Uterus (tissue), 4 donors: ENCODE results near the gene NECAB2. TPM values are rescaled to one million over a fixed set of nuclear protein-coding genes. Genes with fewer than 3 reads are reported as not detected.

Experiments used
- DNase-seq, 2 donors: peaks; one replicate each; pipeline ENCODE4 v3.0.0-alpha.2; 2019 to 2020
- H3K27ac ChIP-seq, 2 donors: fragments of 200-600 bp; sonication (generic); 1 replicate in 1 of 2; 2 replicates in 1 of 2; pipeline ENCODE4 v1.5.1; 2016 to 2018
- H3K27me3 ChIP-seq, 2 donors: fragments of 200-600 bp; sonication (generic); one replicate each; pipeline ENCODE4 v1.5.1; 2018 to 2019; ENCODE audit warnings: control low read depth in 1 of 2
- H3K36me3 ChIP-seq, 2 donors: fragments of 200-600 bp; sonication (generic); one replicate each; pipeline ENCODE4 v1.5.1; 2019; ENCODE audit warnings: control low read depth in 1 of 2
- H3K4me1 ChIP-seq, 2 donors: fragments of 200-600 bp; sonication (generic); one replicate each; pipeline ENCODE4 v1.5.1; 2018 to 2019; ENCODE audit warnings: control low read depth in 1 of 2
- H3K4me3 ChIP-seq, 2 donors: fragments of 200-600 bp; sonication (generic); 1 replicate in 1 of 2; 2 replicates in 1 of 2; pipeline ENCODE4 v1.5.1; 2018 to 2019; ENCODE audit warnings: mild to moderate bottlenecking in 1 of 2
- H3K9me3 ChIP-seq, 2 donors: fragments of 200-600 bp; sonication (generic); one replicate each; pipeline ENCODE4 v1.5.1; 2019; ENCODE audit warnings: control low read depth in 1 of 2
- POLR2A ChIP-seq, 2 donors: fragments of 450-650 bp; IDR thresholded peaks; one replicate each; pipeline ENCODE4 v1.6.1; 2016; ENCODE audit warnings: antibody characterized with exemption in 2 of 2, mild to moderate bottlenecking in 1 of 2, moderate library complexity in 1 of 2
- intact Hi-C: fragments of 100-400 bp; cut with DNase I; formaldehyde crosslinking; loops from one replicate; pipeline ENCODE4 v1.15.1; 2023; ENCODE audit warnings: low total_unique reads
- total RNA-seq, 4 donors: library from RNA; depleted of rRNA in 3 of 4; stranded (reverse); fragments of >200 nt in 3 of 4; gene quantifications; one replicate each; pipeline versions ENCODE4 v1.1.0 to v1.2.4, GENCODE V29; 2014 to 2023
- TF ChIP-seq, protein P1 (sequence below), 4 experiments: fragments of 200-600 bp in 2 of 4; fragments of 450-650 bp in 2 of 4; sonication (generic) in 2 of 4; IDR thresholded peaks; one replicate each; pipeline ENCODE4 v1.5.1; 2016 to 2019; ENCODE audit warnings: antibody characterized with exemption in 4 of 4, mild to moderate bottlenecking in 2 of 4, moderate library complexity in 1 of 4
- donor health status: DM: yes; HTN: yes; CAD: no.

The NECAB2 gene
- total RNA-seq, 4 donors from 2014 or later, result 1.1 to 1.4 TPM; not detected in 2

DNA sequence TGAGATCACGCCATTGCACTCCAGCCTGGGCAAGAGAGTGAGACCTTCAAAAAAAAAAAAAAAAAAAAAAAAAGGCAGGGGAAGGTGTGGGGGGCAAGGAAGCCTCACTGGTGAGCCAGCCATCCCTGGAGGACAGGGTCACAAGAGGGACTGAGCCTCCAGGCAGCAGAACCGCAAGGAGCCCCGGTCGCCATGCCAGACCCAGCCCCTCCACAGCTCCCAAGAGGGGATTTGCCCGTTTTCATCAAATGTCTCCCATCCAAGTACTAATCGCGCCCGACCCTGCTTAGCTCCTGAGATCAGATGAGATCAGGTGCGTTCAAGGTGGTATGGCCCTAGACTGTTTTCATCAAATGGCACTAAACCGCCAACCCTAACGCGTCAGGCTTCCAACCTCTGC lies 71.7 kb downstream of the NECAB2 start:
- H3K9me3 ChIP-seq, result no peaks in the 10 kb centered on the region
- H3K4me3 ChIP-seq, result no peak overlapping the region
- TF ChIP-seq, protein P1, sequence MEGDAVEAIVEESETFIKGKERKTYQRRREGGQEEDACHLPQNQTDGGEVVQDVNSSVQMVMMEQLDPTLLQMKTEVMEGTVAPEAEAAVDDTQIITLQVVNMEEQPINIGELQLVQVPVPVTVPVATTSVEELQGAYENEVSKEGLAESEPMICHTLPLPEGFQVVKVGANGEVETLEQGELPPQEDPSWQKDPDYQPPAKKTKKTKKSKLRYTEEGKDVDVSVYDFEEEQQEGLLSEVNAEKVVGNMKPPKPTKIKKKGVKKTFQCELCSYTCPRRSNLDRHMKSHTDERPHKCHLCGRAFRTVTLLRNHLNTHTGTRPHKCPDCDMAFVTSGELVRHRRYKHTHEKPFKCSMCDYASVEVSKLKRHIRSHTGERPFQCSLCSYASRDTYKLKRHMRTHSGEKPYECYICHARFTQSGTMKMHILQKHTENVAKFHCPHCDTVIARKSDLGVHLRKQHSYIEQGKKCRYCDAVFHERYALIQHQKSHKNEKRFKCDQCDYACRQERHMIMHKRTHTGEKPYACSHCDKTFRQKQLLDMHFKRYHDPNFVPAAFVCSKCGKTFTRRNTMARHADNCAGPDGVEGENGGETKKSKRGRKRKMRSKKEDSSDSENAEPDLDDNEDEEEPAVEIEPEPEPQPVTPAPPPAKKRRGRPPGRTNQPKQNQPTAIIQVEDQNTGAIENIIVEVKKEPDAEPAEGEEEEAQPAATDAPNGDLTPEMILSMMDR (IDR thresholded peaks at IDR 0.05), result no peak
- no peak for TF ChIP-seq POLR2A (IDR thresholded peaks at IDR 0.05)
- no peaks in the 10 kb centered on the region for H3K4me1 ChIP-seq
- no peak for DNase-seq
- intact Hi-C loops, result no loop called here
- H3K36me3 ChIP-seq, result no peaks in the 10 kb centered on the region
- H3K27me3 ChIP-seq, result no peaks in the 10 kb centered on the region
- no peak overlapping the region for H3K27ac ChIP-seq

DNA sequence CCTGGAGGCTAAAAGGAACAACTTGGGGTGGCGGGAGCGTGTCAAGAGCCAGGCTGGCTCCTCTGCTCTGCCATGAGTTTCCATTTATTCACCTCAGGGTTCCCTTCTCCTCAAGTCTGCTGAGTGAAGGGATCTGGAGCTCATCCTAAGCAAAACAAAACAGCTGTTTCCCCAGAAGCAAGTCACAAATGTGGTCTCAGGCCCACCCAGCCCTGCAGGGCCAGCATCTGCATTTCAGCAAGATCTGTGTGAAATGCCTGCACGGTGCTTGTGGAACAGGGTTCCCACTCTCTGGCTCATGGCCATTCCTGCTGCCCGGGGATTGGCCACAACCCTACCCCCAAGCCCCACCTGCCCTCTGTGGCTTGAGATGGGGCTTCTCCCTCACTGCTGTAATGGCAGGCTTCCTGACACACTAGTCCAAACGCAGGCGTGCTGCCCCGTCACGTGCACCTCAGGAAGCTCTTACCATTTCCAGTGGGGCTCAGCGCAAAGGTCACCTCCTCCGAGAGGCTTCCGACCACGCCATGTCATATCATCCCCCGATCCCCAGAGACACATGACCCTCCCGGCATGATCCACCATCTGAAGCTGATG lies 72.3 kb downstream of the NECAB2 start:
- no peaks in the 10 kb centered on the region for H3K4me1 ChIP-seq
- no peaks in the 10 kb centered on the region for H3K27me3 ChIP-seq
- no peak overlapping the region for H3K4me3 ChIP-seq
- intact Hi-C loops, result no loop called here
- H3K9me3 ChIP-seq, result no peaks in the 10 kb centered on the region
- TF ChIP-seq, protein P1 (IDR thresholded peaks at IDR 0.05), result no peak
- no peak for TF ChIP-seq POLR2A (IDR thresholded peaks at IDR 0.05)
- no peak overlapping the region for H3K27ac ChIP-seq
- no peaks in the 10 kb centered on the region for H3K36me3 ChIP-seq
- no peak for DNase-seq

DNA sequence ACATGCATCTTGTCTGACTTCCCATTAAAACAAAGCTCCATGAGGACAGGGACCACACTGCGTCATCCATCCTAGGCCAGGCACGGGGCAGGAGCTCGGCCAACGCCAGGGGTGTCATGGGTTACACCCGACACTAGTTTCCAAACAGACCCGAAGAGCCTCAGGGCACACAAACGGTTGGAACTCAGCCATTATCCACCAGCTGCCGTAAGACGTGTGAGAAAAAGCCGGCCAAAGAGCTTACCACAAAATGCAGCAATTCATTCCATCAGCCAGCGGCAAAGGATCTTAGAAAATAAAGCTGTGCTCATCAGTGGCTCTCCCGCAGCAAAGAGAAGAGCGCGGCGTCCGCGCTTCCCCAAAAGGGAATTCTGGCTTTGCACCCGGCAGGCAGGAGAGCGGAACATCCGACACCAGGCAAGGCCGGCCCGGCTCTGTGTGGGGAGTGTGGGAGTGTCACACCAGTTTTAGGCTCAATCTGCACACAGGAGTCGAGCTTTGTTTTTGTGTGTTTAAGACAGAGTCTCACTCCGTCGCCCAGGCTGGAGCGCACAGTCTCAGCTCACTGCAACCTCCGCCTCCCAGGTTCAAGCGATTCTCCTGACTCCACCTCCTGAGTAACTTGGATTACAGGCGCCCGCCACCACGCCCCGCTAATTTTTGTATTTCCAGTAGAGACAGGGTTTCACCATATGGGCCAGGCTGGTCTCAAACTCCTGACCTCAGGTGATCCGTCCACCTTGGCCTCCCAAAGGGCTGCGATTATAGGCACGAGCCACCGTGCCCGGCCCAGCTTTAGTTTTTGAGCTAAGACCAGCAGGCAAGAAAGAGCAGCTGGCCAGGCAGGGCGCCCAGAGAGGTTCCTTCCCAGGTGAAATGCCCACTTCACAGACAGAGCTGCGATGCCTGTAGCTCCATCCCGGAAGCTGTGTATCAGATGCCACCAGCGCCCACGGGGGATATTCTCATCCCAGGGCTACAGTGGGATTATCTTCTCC lies 73.1 kb downstream of the NECAB2 start:
- TF ChIP-seq, protein P1 (IDR thresholded peaks at IDR 0.05), result no peak
- Histone ChIP-seq H3K36me3 (no peaks in the 10 kb centered on the region), H3K4me1 (no peaks in the 10 kb centered on the region), H3K9me3 (no peaks in the 10 kb centered on the region), H3K4me3 (no peak overlapping the region), H3K27me3 (no peaks in the 10 kb centered on the region), H3K27ac (no peak overlapping the region)
- DNase-seq, result no peak
- intact Hi-C loops, result no loop called here

DNA sequence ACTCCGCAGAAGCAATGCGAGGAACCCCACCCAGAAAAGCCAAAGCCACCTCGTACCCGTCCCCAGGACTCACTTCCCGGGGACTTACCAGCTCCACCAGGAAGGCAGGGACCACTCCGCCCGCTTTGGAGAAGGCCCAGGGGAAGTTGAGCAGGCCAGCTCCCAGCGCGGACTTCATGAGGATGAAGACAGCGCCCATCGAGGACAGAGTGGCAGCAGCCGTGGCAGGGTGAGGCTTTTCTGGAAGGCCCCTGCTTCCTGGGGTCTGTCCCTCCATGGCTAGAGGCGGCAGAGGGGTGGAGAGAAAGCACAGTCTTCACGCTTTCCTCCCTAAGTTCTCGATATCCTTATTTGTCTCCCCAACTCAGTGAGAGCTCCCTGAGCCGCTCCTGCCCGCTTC lies 73.8 kb downstream of the NECAB2 start:
- intact Hi-C loops, result no loop called here
- TF ChIP-seq, protein P1 (IDR thresholded peaks at IDR 0.05), result no peak
- no peak for TF ChIP-seq POLR2A (IDR thresholded peaks at IDR 0.05)
- Histone ChIP-seq H3K27ac (no peak overlapping the region), H3K4me1 (no peaks in the 10 kb centered on the region), H3K4me3 (no peak overlapping the region), H3K27me3 (no peaks in the 10 kb centered on the region), H3K36me3 (no peaks in the 10 kb centered on the region), H3K9me3 (no peaks in the 10 kb centered on the region)
- no peak for DNase-seq

DNA sequence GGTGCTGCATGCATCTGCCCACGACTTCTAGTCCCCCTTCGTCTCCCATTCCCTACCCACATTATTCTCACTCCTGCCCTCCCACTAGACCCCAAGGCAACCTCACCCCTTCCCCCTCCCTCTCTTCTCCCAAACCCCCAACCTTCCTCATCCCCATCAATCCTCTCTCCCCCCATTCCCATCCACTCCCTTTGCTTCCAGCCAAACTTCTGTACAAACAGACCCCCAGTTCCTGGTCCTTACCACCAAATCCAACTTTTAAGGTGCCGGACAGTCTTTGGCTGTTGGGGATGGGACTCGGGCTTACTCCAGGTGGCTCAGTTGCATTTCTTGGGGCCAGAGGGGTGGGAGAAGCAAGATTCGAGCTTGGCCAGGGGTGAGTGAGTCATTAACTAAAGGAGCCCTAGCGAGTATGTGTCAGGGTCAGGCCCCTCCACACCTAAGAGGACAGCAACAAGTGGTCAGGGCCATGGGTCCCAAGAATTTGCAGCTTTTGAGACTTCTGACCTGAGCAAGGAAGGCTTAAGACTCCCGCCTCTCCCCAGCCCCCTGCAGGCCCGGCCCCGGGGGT lies 74.3 kb downstream of the NECAB2 start, which contains the start of gene SLC38A8:
TSS of gene SLC38A8 (minus strand) at position 488 of the 571 bp plus-strand sequence. CDS start 638 bp downstream, outside the sequence.
- DNase-seq, result no peak
- H3K4me3 ChIP-seq, result no peak within 1 kb of the TSS
- H3K4me1 ChIP-seq, result no peaks in the 10 kb centered on the region
- no peak within 1 kb of the TSS for H3K27ac ChIP-seq
- TF ChIP-seq, protein P1 (IDR thresholded peaks at IDR 0.05), result no peak
- TF ChIP-seq POLR2A (IDR thresholded peaks at IDR 0.05), result no peak
- H3K9me3 ChIP-seq, result no peaks in the 10 kb centered on the region
- no peaks in the 10 kb centered on the region for H3K36me3 ChIP-seq
- H3K27me3 ChIP-seq, result no peaks in the 10 kb centered on the region
- intact Hi-C loops, result no loop called here
